Endothelial cell of umbilical vein (primary cell): Measurements from ENCODE around the gene PRR15.

ENCODE experiments used
- CTCF ChIP-seq, 2 donors: IDR thresholded peaks; 1 replicate in 1 of 2; 2 replicates in 1 of 2; pipeline ENCODE4 v1.5.1; 2011; ENCODE audit warnings: low read length in 2 of 2, mild to moderate bottlenecking in 2 of 2, moderate library complexity in 2 of 2, control low read depth in 1 of 2, inconsistent platforms in 1 of 2, low read depth in 1 of 2; ENCODE audit not compliant: insufficient read depth in 1 of 2; ENCODE audit errors: extremely low read depth in 1 of 2
- EZH2 ChIP-seq: IDR thresholded peaks from 2 replicates; pipeline ENCODE4 v1.6.1; 2012; ENCODE audit warnings: borderline replicate concordance, low read depth, mild to moderate bottlenecking, moderate library complexity, low read length, inconsistent platforms; ENCODE audit not compliant: severe bottlenecking
- FOS ChIP-seq: IDR thresholded peaks from 2 replicates; pipeline ENCODE4 v1.6.1; 2011; ENCODE audit warnings: mild to moderate bottlenecking, low read length, moderate library complexity, borderline replicate concordance; ENCODE audit not compliant: insufficient read depth
- POLR2A ChIP-seq: IDR thresholded peaks from 2 replicates; pipeline ENCODE4 v1.6.1; 2012; ENCODE audit warnings: low read depth, mild to moderate bottlenecking, control low read depth, low read length

GRCh38 chr7:29518616-29519015, 45.0 kb upstream of the PRR15 start:
- TF ChIP-seq EZH2 (no peak), CTCF (IDR thresholded peaks at IDR 0.05; ENCODE audit: extremely low read depth in 1 of 2, insufficient read depth in 1 of 2, low read depth in 1 of 2, low read length in 2 of 2) (no peak), POLR2A (no peak), FOS (no peak)
